Tibial nerve (tissue), 4 donors: ENCODE results near the gene CYP4X1.

ENCODE experiments used
- CTCF ChIP-seq, 5 experiments: fragments of 200-600 bp in 3 of 5; fragments of 450-650 bp in 2 of 5; sonication (generic) in 3 of 5; IDR thresholded peaks; one replicate each; pipeline ENCODE4 v1.5.1; 2016 to 2019; ENCODE audit warnings: antibody characterized with exemption in 5 of 5, mild to moderate bottlenecking in 3 of 5, moderate library complexity in 2 of 5
- EP300 ChIP-seq, 2 donors: sonication (generic); formaldehyde crosslinking; IDR thresholded peaks; one replicate each; pipeline ENCODE4 v1.6.1; 2017; ENCODE audit warnings: antibody characterized with exemption in 2 of 2, mild to moderate bottlenecking in 1 of 2

- TF ChIP-seq CTCF (IDR thresholded peaks at IDR 0.05): no peak
- no peak for TF ChIP-seq EP300 (IDR thresholded peaks at IDR 0.05)
Measured at GRCh38 chr1:47059376-47059775, 35.9 kb downstream of the CYP4X1 start.
